GM18505 (cell line): Measurements from ENCODE around the gene TAF1.
"Not testable (repeated sequence)": the region's sequence is repeated elsewhere in the genome, so short reads cannot be mapped to it uniquely, and the experiment has no call there.

ENCODE experiments used
- ATAC-seq: cut with Tn5 transposase; IDR thresholded peaks from one replicate; pipeline ENCODE4 v1.9.1; 2021; ENCODE audit not compliant: unreplicated experiment
- POLR2A ChIP-seq: IDR thresholded peaks from 4 replicates; pipeline ENCODE4 v1.6.1; 2011; ENCODE audit warnings: borderline replicate concordance; ENCODE audit not compliant: insufficient read depth, insufficient read length; ENCODE audit errors: extremely low read depth

Gene TAF1

GRCh38 chrX:71504346-71504745, 138.2 kb downstream of the TAF1 start:
- no peak for TF ChIP-seq POLR2A

DNA sequence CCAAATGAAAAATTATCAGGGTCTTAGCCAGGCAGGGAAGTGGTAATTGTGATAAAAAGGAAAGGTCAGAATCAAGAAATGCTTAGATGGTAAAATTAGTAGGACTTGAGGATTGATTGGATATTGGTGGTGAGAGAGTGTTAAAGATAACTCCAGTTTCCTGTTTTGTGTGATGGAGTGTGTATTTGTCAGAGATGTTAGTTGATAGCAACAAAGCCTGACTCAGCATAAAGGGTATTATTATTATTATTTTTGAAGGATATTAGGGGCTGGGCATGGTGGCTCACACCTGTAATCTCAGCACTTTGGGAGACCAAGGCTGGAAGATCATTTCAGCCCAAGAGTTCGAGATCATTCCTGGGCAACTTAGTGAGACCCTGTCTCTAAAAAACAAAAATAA, 143.1 kb downstream of the TAF1 start:
- no peak for TF ChIP-seq POLR2A
- no peak for ATAC-seq

More at GRCh38 chrX:71504346-71504745, 138.2 kb downstream of the TAF1 start:
- no peak for ATAC-seq

- no peak for TF ChIP-seq POLR2A
- no peak for ATAC-seq
Measured at GRCh38 chrX:71510161-71510560, 144.0 kb downstream of the TAF1 start.

DNA sequence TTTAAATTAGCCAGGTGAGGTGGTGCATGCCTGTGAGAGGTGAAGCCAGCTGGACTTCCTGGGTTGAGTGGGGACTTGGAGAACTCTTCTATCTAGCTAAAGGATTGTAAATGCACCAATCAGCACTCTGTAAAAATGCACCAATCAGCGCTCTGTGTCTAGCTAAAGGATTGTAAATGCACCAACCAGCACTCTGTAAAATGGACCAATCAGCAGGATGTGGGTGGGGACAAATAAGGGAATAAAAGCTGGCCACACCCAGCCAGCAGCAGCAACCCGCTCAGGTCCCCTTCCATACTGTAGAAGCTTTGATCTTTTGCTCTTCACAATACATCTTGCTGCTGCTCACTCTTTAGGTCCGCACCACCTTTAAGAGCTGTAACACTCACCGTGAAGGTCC, 147.6 kb downstream of the TAF1 start:
- not testable (repeated sequence) for ATAC-seq

GRCh38 chrX:71514367-71515037, 148.3 kb downstream of the TAF1 start:
- peak; percentile 50 for ATAC-seq
- no peak for TF ChIP-seq POLR2A

DNA sequence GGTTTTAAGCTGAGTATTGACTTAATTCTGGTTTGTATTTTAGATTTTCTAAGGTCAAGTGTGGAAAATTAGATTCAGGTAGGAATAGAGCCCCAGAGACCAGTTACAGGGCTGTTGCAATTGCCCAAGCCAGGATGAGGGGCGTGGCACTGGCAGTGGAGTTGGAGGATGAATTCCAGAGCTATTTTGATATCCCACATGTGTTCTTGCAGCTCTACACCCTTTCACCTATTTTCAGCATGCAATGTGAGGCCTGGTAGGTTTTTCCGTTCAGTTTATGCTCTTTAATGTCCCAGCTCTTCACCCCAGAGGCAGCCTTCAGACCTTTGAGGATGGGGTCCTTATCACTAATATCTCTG, 148.9 kb downstream of the TAF1 start:
- ATAC-seq: no peak
- no peak for TF ChIP-seq POLR2A
